GM21786 (cell line): ENCODE results near the gene MYH14.
"Not testable (repeated sequence)": the region's sequence is repeated elsewhere in the genome, so short reads cannot be mapped to it uniquely, and the experiment has no call there.

ENCODE experiments used
- ATAC-seq: cut with Tn5 transposase; IDR thresholded peaks from one replicate; pipeline ENCODE4 v1.9.1; 2021; ENCODE audit not compliant: unreplicated experiment

Gene MYH14

GRCh38 chr19:50223439-50223716, 20.0 kb downstream of the MYH14 start:
- no peak for ATAC-seq

GRCh38 chr19:50224986-50225747, 21.7 kb downstream of the MYH14 start:
- no peak for ATAC-seq

GRCh38 chr19:50226536-50226935, 23.1 kb downstream of the MYH14 start:
- ATAC-seq = no peak

GRCh38 chr19:50228153-50228552, 24.7 kb downstream of the MYH14 start:
- ATAC-seq = not testable (repeated sequence)

GRCh38 chr19:50230379-50231351, 27.2 kb downstream of the MYH14 start:
- no peak for ATAC-seq

- ATAC-seq = not testable (repeated sequence)
Measured at GRCh38 chr19:50231417-50231816, 28.0 kb downstream of the MYH14 start.

GRCh38 chr19:50231821-50232220, 28.4 kb downstream of the MYH14 start:
- ATAC-seq = no peak

GRCh38 chr19:50232600-50232999, 29.2 kb downstream of the MYH14 start:
- no peak for ATAC-seq

GRCh38 chr19:50233308-50233910, 30.0 kb downstream of the MYH14 start:
- no peak for ATAC-seq

GRCh38 chr19:50237493-50237892, 34.1 kb downstream of the MYH14 start:
- ATAC-seq = not testable (repeated sequence)

- no peak for ATAC-seq
Measured at GRCh38 chr19:50238043-50238442, 34.6 kb downstream of the MYH14 start.

- no peak for ATAC-seq
Measured at GRCh38 chr19:50239921-50240590, 36.6 kb downstream of the MYH14 start.

- no peak for ATAC-seq
Measured at GRCh38 chr19:50242581-50242980, 39.2 kb downstream of the MYH14 start.

GRCh38 chr19:50244695-50245094, 41.3 kb downstream of the MYH14 start:
- ATAC-seq = no peak

GRCh38 chr19:50248413-50248812, 45.0 kb downstream of the MYH14 start:
- no peak for ATAC-seq

GRCh38 chr19:50248826-50249225, 45.4 kb downstream of the MYH14 start:
- no peak for ATAC-seq

- no peak for ATAC-seq
Measured at GRCh38 chr19:50249636-50250035, 46.2 kb downstream of the MYH14 start.

- no peak for ATAC-seq
Measured at GRCh38 chr19:50250450-50251136, 47.2 kb downstream of the MYH14 start.

GRCh38 chr19:50252111-50252886, 48.9 kb downstream of the MYH14 start:
- ATAC-seq = no peak

GRCh38 chr19:50252887-50253268, 49.5 kb downstream of the MYH14 start:
- ATAC-seq = no peak
